NCI-H1092 treated with DMSO at 0.1 percent for 48 hours (cell line): ENCODE results near the gene DHODH.
"Not testable (repeated sequence)": the region's sequence is repeated elsewhere in the genome, so short reads cannot be mapped to it uniquely, and the experiment has no call there.

Experiments used
- DNase-seq: peaks from one replicate; lab custom pipeline; 2025; lab: John Stamatoyannopoulos, UW

Gene DHODH

GRCh38 chr16:72054254-72054847 is 45.8 kb downstream of the DHODH start, which contains the start of gene HP:
Gene HP, plus strand, starts transcription at chr16:72054505. Its CDS starts 148 bp downstream, at chr16:72054653.
- not testable (repeated sequence) for DNase-seq

GRCh38 chr16:72055911-72056310 is 47.4 kb downstream of the DHODH start:
- no peak for DNase-seq

GRCh38 chr16:72057313-72057712 is 48.8 kb downstream of the DHODH start:
- DNase-seq, result not testable (repeated sequence)

GRCh38 chr16:72059060-72059459 is 50.5 kb downstream of the DHODH start:
- DNase-seq, result peak; percentile 6

- DNase-seq, result no peak
Measured at GRCh38 chr16:72060405-72060804, 51.9 kb downstream of the DHODH start.

- no peak for DNase-seq
Measured at GRCh38 chr16:72061564-72061963, 53.0 kb downstream of the DHODH start.

- no peak for DNase-seq
Measured at GRCh38 chr16:72064361-72064894, 55.9 kb downstream of the DHODH start.

GRCh38 chr16:72066747-72067146 is 58.2 kb downstream of the DHODH start:
- DNase-seq, result peak; percentile 44

GRCh38 chr16:72068930-72069329 is 60.4 kb downstream of the DHODH start:
- DNase-seq, result no peak

GRCh38 chr16:72072514-72073342 is 64.2 kb downstream of the DHODH start:
- no peak for DNase-seq

GRCh38 chr16:72073560-72074230 is 65.2 kb downstream of the DHODH start:
- no peak for DNase-seq

GRCh38 chr16:72075067-72075466 is 66.5 kb downstream of the DHODH start:
- not testable (repeated sequence) for DNase-seq
